Calu3 (cell line): ENCODE measurements around the gene CDK9. TPM values are rescaled to one million over a fixed set of nuclear protein-coding genes. Genes with fewer than 3 reads are reported as not detected.

Experiments
- BruUV-seq: library from RNA; stranded (reverse); fragments of 400-500 nt; replicated peaks from 2 replicates; lab custom pipeline; 2021; lab: Mats Ljungman, UMichigan
- CTCF ChIA-PET: fragments of 300-600 bp; sonication (Branson Sonifier 250); formaldehyde crosslinking; loops from one replicate; lab custom pipeline; 2022; ENCODE audit warnings: antibody characterized with exemption; lab: Charles Lee
- DNase-seq: peaks from one replicate; pipeline ENCODE4 v3.0.0; 2022
- H3K27ac Mint-ChIP-seq: one replicate; pipeline ENCODE4 v1.8.0; 2022; ENCODE audit warnings: mixed read lengths; ENCODE audit not compliant: unreplicated experiment
- H3K27me3 Mint-ChIP-seq: one replicate; pipeline ENCODE4 v1.8.0; 2022; ENCODE audit warnings: mixed read lengths; ENCODE audit not compliant: unreplicated experiment
- H3K36me3 Mint-ChIP-seq: one replicate; pipeline ENCODE4 v1.8.0; 2022; ENCODE audit warnings: mild to moderate bottlenecking, moderate library complexity, mixed read lengths; ENCODE audit not compliant: insufficient read depth, unreplicated experiment
- H3K4me1 Mint-ChIP-seq: one replicate; pipeline ENCODE4 v1.8.0; 2022; ENCODE audit warnings: mild to moderate bottlenecking, low read depth, mixed read lengths; ENCODE audit not compliant: unreplicated experiment
- H3K4me3 Mint-ChIP-seq: one replicate; pipeline ENCODE4 v1.8.0; 2022; ENCODE audit warnings: mild to moderate bottlenecking, low read depth, moderate library complexity, mixed read lengths; ENCODE audit not compliant: unreplicated experiment
- H3K9me3 Mint-ChIP-seq: one replicate; pipeline ENCODE4 v1.8.0; 2022; ENCODE audit warnings: low read depth, mixed read lengths; ENCODE audit not compliant: unreplicated experiment
- intact Hi-C: fragments of 100-400 bp; cut with micrococcal nuclease; formaldehyde crosslinking; loops from one replicate; pipeline ENCODE4 v1.10.0; 2022; ENCODE audit not compliant: unreplicated experiment
- total RNA-seq: library from RNA; stranded (reverse); gene quantifications from 2 replicates; pipeline ENCODE4 v1.2.3, GENCODE V29; 2022
- TF ChIP-seq, protein P1 (sequence below): fragments of 200-600 bp; IDR thresholded peaks from one replicate; pipeline ENCODE4 v1.8.0; 2022; ENCODE audit warnings: antibody characterized with exemption; ENCODE audit not compliant: unreplicated experiment

Gene CDK9
- total RNA-seq, 1 experiment from 2014 or later, result 41.8 TPM

- BruUV-seq, result no TSS peak
- no peak for DNase-seq
- CTCF ChIA-PET, result interaction anchor here (1.4 kb wide), 1 partner anchor 8 kb away, joined by 8 read pairs; no protein-coding TSS in a partner anchor
- intact Hi-C loops, result no loop called here
- Mint-ChIP-seq H3K27me3 (no peaks in the 10 kb centered on the region), H3K36me3 (peaks cover 33% of the 10 kb centered on the region), H3K4me1 (no peaks in the 10 kb centered on the region), H3K4me3 (no peak overlapping the region), H3K9me3 (no peaks in the 10 kb centered on the region), H3K27ac (no peak overlapping the region)
- TF ChIP-seq, protein P1, sequence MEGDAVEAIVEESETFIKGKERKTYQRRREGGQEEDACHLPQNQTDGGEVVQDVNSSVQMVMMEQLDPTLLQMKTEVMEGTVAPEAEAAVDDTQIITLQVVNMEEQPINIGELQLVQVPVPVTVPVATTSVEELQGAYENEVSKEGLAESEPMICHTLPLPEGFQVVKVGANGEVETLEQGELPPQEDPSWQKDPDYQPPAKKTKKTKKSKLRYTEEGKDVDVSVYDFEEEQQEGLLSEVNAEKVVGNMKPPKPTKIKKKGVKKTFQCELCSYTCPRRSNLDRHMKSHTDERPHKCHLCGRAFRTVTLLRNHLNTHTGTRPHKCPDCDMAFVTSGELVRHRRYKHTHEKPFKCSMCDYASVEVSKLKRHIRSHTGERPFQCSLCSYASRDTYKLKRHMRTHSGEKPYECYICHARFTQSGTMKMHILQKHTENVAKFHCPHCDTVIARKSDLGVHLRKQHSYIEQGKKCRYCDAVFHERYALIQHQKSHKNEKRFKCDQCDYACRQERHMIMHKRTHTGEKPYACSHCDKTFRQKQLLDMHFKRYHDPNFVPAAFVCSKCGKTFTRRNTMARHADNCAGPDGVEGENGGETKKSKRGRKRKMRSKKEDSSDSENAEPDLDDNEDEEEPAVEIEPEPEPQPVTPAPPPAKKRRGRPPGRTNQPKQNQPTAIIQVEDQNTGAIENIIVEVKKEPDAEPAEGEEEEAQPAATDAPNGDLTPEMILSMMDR, result no peak
Measured at GRCh38 chr9:127809002-127809539, 23.2 kb downstream of the CDK9 start.

GRCh38 chr9:127809540-127810377 is 23.9 kb downstream of the CDK9 start:
- no TSS peak for BruUV-seq
- H3K4me1 Mint-ChIP-seq, result no peaks in the 10 kb centered on the region
- intact Hi-C loops, result no loop called here
- no peak overlapping the region for H3K4me3 Mint-ChIP-seq
- TF ChIP-seq, protein P1, result no peak
- no peaks in the 10 kb centered on the region for H3K27me3 Mint-ChIP-seq
- CTCF ChIA-PET, result interaction anchor here (1.4 kb wide), 1 partner anchor 9 kb away, joined by 8 read pairs; no protein-coding TSS in a partner anchor
- H3K27ac Mint-ChIP-seq, result no peak overlapping the region
- no peaks in the 10 kb centered on the region for H3K9me3 Mint-ChIP-seq
- no peak for DNase-seq
- peaks cover 34% of the 10 kb centered on the region for H3K36me3 Mint-ChIP-seq

GRCh38 chr9:127810378-127811187 is 24.7 kb downstream of the CDK9 start:
- TF ChIP-seq, protein P1, result no peak
- BruUV-seq, result no TSS peak
- no peak overlapping the region for H3K27ac Mint-ChIP-seq
- DNase-seq, result no peak
- H3K36me3 Mint-ChIP-seq, result peaks cover 33% of the 10 kb centered on the region
- intact Hi-C loops, result no loop called here
- CTCF ChIA-PET, result interaction anchor here (0.6 kb wide), 1 partner anchor 265 kb away, joined by 3 read pairs; no protein-coding TSS in a partner anchor
- no peak overlapping the region for H3K4me3 Mint-ChIP-seq
- no peaks in the 10 kb centered on the region for H3K4me1 Mint-ChIP-seq
- H3K27me3 Mint-ChIP-seq, result no peaks in the 10 kb centered on the region
- no peaks in the 10 kb centered on the region for H3K9me3 Mint-ChIP-seq

GRCh38 chr9:127812011-127812410 is 26.2 kb downstream of the CDK9 start:
- no peaks in the 10 kb centered on the region for H3K9me3 Mint-ChIP-seq
- no peak overlapping the region for H3K4me3 Mint-ChIP-seq
- peaks cover 30% of the 10 kb centered on the region for H3K36me3 Mint-ChIP-seq
- TF ChIP-seq, protein P1, result no peak
- intact Hi-C loops, result no loop called here
- BruUV-seq, result no TSS peak
- no peaks in the 10 kb centered on the region for H3K4me1 Mint-ChIP-seq
- H3K27ac Mint-ChIP-seq, result no peak overlapping the region
- CTCF ChIA-PET, result no interaction called here
- no peak for DNase-seq
- H3K27me3 Mint-ChIP-seq, result no peaks in the 10 kb centered on the region
